Glutamatergic neuron (in vitro differentiated cells): ENCODE results near the gene KIF3A. TPM values are rescaled to one million over a fixed set of nuclear protein-coding genes. Genes with fewer than 3 reads are reported as not detected.

Experiments used
- DNase-seq: peaks from one replicate; pipeline ENCODE4 v3.0.0; 2022
- H3K27ac Mint-ChIP-seq: one replicate; pipeline ENCODE4 v1.8.0; 2020; ENCODE audit warnings: mild to moderate bottlenecking, mixed read lengths, inconsistent platforms; ENCODE audit not compliant: unreplicated experiment
- H3K27me3 Mint-ChIP-seq: one replicate; pipeline ENCODE4 v1.8.0; 2020; ENCODE audit warnings: mild to moderate bottlenecking, moderate library complexity, mixed read lengths, inconsistent platforms; ENCODE audit not compliant: unreplicated experiment
- H3K36me3 Mint-ChIP-seq: one replicate; pipeline ENCODE4 v1.8.0; 2020; ENCODE audit warnings: mild to moderate bottlenecking, mixed read lengths, inconsistent platforms; ENCODE audit not compliant: unreplicated experiment
- H3K4me1 Mint-ChIP-seq: one replicate; pipeline ENCODE4 v1.8.0; 2020; ENCODE audit warnings: mild to moderate bottlenecking, low read depth, mixed read lengths, inconsistent platforms; ENCODE audit not compliant: unreplicated experiment
- H3K4me3 Mint-ChIP-seq: one replicate; pipeline ENCODE4 v1.8.0; 2020; ENCODE audit warnings: mild to moderate bottlenecking, mixed read lengths, inconsistent platforms; ENCODE audit not compliant: unreplicated experiment
- H3K9me3 Mint-ChIP-seq: one replicate; pipeline ENCODE4 v1.8.0; 2020; ENCODE audit warnings: mild to moderate bottlenecking, moderate library complexity, mixed read lengths, inconsistent platforms; ENCODE audit not compliant: unreplicated experiment
- CTCF ChIP-seq: fragments of 200-600 bp; sonication (generic); IDR thresholded peaks from one replicate; pipeline ENCODE4 v1.5.0; 2021; ENCODE audit not compliant: partially characterized antibody, unreplicated experiment
- total RNA-seq: library from RNA; stranded (reverse); fragmentation: NEBNext Ultra II Directional; extraction: Animal tissue kit (Norgen Biotek cat#: 25700); gene quantifications from one replicate; pipeline ENCODE4 v1.2.1, GENCODE V29; 2021; ENCODE audit not compliant: unreplicated experiment

Gene KIF3A
- total RNA-seq, 1 donor from 2014 or later, result 42.4 TPM

GRCh38 chr5:132760049-132760420 is 22.7 kb upstream of the KIF3A start:
- Mint-ChIP-seq H3K9me3 (peaks cover 2% of the 10 kb centered on the region), H3K4me1 (no peaks in the 10 kb centered on the region), H3K36me3 (peaks cover 6% of the 10 kb centered on the region), H3K27me3 (peaks cover 8% of the 10 kb centered on the region), H3K27ac (no peak overlapping the region), H3K4me3 (no peak overlapping the region)
- no peak for TF ChIP-seq CTCF
- no peak for DNase-seq

- DNase-seq, result no peak
- no peak overlapping the region for H3K27ac Mint-ChIP-seq
- H3K36me3 Mint-ChIP-seq, result peaks cover 6% of the 10 kb centered on the region
Measured at GRCh38 chr5:132759114-132760048, 22.0 kb upstream of the KIF3A start.

GRCh38 chr5:132758451-132758850 is 21.1 kb upstream of the KIF3A start:
- H3K27me3 Mint-ChIP-seq, result peaks cover 8% of the 10 kb centered on the region
- TF ChIP-seq CTCF, result no peak
- no peak overlapping the region for H3K4me3 Mint-ChIP-seq
- H3K36me3 Mint-ChIP-seq, result peaks cover 6% of the 10 kb centered on the region
- no peaks in the 10 kb centered on the region for H3K4me1 Mint-ChIP-seq
- peaks cover 1% of the 10 kb centered on the region for H3K9me3 Mint-ChIP-seq
- H3K27ac Mint-ChIP-seq, result no peak overlapping the region
- no peak for DNase-seq

More at GRCh38 chr5:132759114-132760048, 22.0 kb upstream of the KIF3A start:
- peaks cover 1% of the 10 kb centered on the region for H3K9me3 Mint-ChIP-seq
- peaks cover 8% of the 10 kb centered on the region for H3K27me3 Mint-ChIP-seq
- H3K4me1 Mint-ChIP-seq, result no peaks in the 10 kb centered on the region
- TF ChIP-seq CTCF, result no peak
- H3K4me3 Mint-ChIP-seq, result no peak overlapping the region

GRCh38 chr5:132756542-132756941 is 19.2 kb upstream of the KIF3A start:
- Mint-ChIP-seq H3K9me3 (peaks cover 1% of the 10 kb centered on the region), H3K4me1 (no peaks in the 10 kb centered on the region), H3K27me3 (peaks cover 5% of the 10 kb centered on the region), H3K36me3 (peaks cover 6% of the 10 kb centered on the region), H3K27ac (no peak overlapping the region), H3K4me3 (no peak overlapping the region)
- DNase-seq, result no peak
- no peak for TF ChIP-seq CTCF

GRCh38 chr5:132754947-132755346 is 17.6 kb upstream of the KIF3A start:
- peaks cover 2% of the 10 kb centered on the region for H3K27me3 Mint-ChIP-seq
- DNase-seq, result no peak

More at GRCh38 chr5:132754947-132755346, 17.6 kb upstream of the KIF3A start:
- H3K27ac Mint-ChIP-seq, result no peak overlapping the region
- H3K4me3 Mint-ChIP-seq, result no peak overlapping the region
- peaks cover 6% of the 10 kb centered on the region for H3K36me3 Mint-ChIP-seq
- peaks cover 1% of the 10 kb centered on the region for H3K9me3 Mint-ChIP-seq
- no peaks in the 10 kb centered on the region for H3K4me1 Mint-ChIP-seq
- no peak for TF ChIP-seq CTCF
